ENCODE results near the gene MNX1. TPM values are rescaled to one million over a fixed set of nuclear protein-coding genes. Genes with fewer than 3 reads are reported as not detected.

The MNX1 gene
- total and polyA plus RNA-seq, 9 of the 15 experiments (the other 6 are each of a cell fraction or from before 2014, with no cell fraction given), result 0.15 to 8.0 (median 1.4) TPM

DNA sequence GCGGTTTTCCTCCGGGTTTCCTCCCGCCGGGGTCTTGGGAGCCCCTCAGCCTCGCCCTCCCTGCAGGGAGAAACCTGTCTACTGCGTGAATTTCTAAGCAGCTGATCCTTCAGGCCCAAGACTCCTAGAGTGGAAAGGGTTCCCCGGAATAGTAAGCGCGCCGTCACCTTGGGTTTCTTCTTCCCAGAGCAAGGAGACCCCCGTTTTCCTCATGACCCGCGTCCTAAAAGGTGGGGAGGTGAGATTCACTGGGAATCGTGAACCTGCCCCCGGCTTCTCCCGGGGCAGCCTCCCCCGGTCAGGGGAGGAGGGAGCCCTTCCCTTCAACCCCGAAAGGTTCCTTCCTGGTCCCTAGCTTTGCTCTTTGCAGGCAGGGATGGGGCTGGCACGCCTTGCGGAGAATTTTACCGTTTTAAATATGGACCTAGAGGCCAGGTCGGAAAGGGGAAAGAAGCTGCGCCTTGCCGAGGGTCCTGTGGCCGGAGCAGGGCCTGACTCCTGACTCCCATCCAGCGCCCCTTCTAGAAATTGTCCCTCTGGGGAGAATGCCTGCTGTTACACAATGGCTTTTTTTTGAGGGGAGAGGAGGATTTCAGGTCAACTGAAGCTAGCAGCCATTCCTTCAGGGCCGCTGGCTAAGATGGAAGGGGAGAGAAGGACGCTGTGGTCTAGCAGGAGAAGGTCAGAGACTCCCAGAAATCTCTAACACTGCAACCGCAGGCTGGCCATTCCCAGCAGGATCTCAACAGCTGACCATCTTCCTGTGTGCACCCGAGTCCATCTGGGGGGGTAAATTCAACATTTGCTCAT is 11.6 kb upstream of the MNX1 start:
- Histone ChIP-seq H3K36me3 (ENCODE audit: control insufficient read depth, insufficient read depth, low read length) (no peaks in the 10 kb centered on the region), H3K27ac (ENCODE audit: extremely low read depth, low read depth, low read length) (no peak overlapping the region), H3K79me2 (ENCODE audit: control insufficient read depth, insufficient read depth, low read length) (no peaks in the 10 kb centered on the region), H3K4me1 (replicated peaks in 1 of 2; ENCODE audit: control insufficient read depth in 2 of 2, insufficient read depth in 2 of 2, low read length in 2 of 2) (peaks cover 0 to 36% of the 10 kb centered on the region in 2 experiments; a peak in 3 of 5 replicates), H4K20me1 (replicated peaks; ENCODE audit: control insufficient read depth, insufficient read depth, low read length) (0 out of 2 replicates have a peak, but pooled peaks cover 5% of the 10 kb centered on the region), H3K9me3 (replicated peaks; ENCODE audit: control insufficient read depth, insufficient read depth, low read depth, low read length) (no peaks in the 10 kb centered on the region), H2AFZ (ENCODE audit: low read depth, low read length) (no peak overlapping the region), H3K9ac (ENCODE audit: insufficient read depth in 1 of 2, low read depth in 2 of 2, low read length in 2 of 2) (no peak overlapping the region), H3K4me2 (ENCODE audit: insufficient read depth, low read length) (no peak overlapping the region), H3K9me1 (ENCODE audit: control insufficient read depth, insufficient read depth, low read length) (no peaks in the 10 kb centered on the region), H3K27me3 (ENCODE audit: control insufficient read depth in 2 of 2, insufficient read depth in 2 of 2, low read length in 2 of 2) (peaks cover 70 to 82% of the 10 kb centered on the region in 2 experiments), H3K4me3 (no peak overlapping the region)
- intact Hi-C loops (cut with micrococcal nuclease), result no loop called here
- WGBS (ENCODE audit: insufficient coverage, low coverage, missing lambda C conversion rate), result 16% methylated on average over 30 of the region's 30 CpGs
- CTCF ChIA-PET (ENCODE audit: low intra/inter-chr PET ratio), result no interaction called here
- ATAC-seq (no peak), FAIRE-seq (no peak), DNase-seq (ENCODE audit: extremely low read depth in 1 of 4, low spot score in 3 of 4) (no peak)
- POLR2A ChIA-PET, result interaction anchor here (0.5 to 2.4 kb wide), 6 partner anchors 8 to 1663 kb away, joined by 3 to 11 read pairs (median 3); partner anchors contain the start of gene MNX1
- in situ Hi-C loops (cut with MboI), result no loop called here
- BruUV-seq (replicated peaks), result no TSS peak
- TF ChIP-seq ZSCAN29 (IDR thresholded peaks at IDR 0.05), result no peak
- TF ChIP-seq ZNF830 (CRISPR knock-in tag; IDR thresholded peaks at IDR 0.05), result no peak
- no peak for TF ChIP-seq KAT7 (CRISPR knock-in tag; IDR thresholded peaks at IDR 0.05; ENCODE audit: borderline replicate concordance)
- TF ChIP-seq, protein P1, sequence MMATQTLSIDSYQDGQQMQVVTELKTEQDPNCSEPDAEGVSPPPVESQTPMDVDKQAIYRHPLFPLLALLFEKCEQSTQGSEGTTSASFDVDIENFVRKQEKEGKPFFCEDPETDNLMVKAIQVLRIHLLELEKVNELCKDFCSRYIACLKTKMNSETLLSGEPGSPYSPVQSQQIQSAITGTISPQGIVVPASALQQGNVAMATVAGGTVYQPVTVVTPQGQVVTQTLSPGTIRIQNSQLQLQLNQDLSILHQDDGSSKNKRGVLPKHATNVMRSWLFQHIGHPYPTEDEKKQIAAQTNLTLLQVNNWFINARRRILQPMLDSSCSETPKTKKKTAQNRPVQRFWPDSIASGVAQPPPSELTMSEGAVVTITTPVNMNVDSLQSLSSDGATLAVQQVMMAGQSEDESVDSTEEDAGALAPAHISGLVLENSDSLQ (IDR thresholded peaks at IDR 0.05), result no peak
- no peak for TF ChIP-seq WHSC1 (IDR thresholded peaks at IDR 0.05; ENCODE audit: low read length)
- TF ChIP-seq ZNF232 (CRISPR knock-in tag; IDR thresholded peaks at IDR 0.05), result no peak
- TF ChIP-seq ZNF282 (CRISPR knock-in tag; IDR thresholded peaks at IDR 0.05), result no peak
- no peak for TF ChIP-seq FUS (optimal IDR thresholded peaks at IDR 0.05; ENCODE audit: low read depth, low read length)
- TF ChIP-seq SNIP1 (IDR thresholded peaks at IDR 0.05; ENCODE audit: low read depth), result no peak
- TF ChIP-seq SAFB (IDR thresholded peaks at IDR 0.05; ENCODE audit: borderline replicate concordance, low read depth, low read length), result no peak
- no peak for TF ChIP-seq ZNF57 (CRISPR knock-in tag; IDR thresholded peaks at IDR 0.05)
- TF ChIP-seq NFE2 (IDR thresholded peaks at IDR 0.05; ENCODE audit: low read depth), result no peak
- no peak for TF ChIP-seq MYBL2 (IDR thresholded peaks at IDR 0.05; ENCODE audit: low read depth)
- no peak for TF ChIP-seq MYBL2 (CRISPR knock-in tag; IDR thresholded peaks at IDR 0.05; ENCODE audit: borderline replicate concordance)
- no peak for TF ChIP-seq KAT8 (IDR thresholded peaks at IDR 0.05; ENCODE audit: low read depth)
- no peak for TF ChIP-seq C11orf30 (IDR thresholded peaks at IDR 0.05; ENCODE audit: low read depth)
- TF ChIP-seq, protein P2, sequence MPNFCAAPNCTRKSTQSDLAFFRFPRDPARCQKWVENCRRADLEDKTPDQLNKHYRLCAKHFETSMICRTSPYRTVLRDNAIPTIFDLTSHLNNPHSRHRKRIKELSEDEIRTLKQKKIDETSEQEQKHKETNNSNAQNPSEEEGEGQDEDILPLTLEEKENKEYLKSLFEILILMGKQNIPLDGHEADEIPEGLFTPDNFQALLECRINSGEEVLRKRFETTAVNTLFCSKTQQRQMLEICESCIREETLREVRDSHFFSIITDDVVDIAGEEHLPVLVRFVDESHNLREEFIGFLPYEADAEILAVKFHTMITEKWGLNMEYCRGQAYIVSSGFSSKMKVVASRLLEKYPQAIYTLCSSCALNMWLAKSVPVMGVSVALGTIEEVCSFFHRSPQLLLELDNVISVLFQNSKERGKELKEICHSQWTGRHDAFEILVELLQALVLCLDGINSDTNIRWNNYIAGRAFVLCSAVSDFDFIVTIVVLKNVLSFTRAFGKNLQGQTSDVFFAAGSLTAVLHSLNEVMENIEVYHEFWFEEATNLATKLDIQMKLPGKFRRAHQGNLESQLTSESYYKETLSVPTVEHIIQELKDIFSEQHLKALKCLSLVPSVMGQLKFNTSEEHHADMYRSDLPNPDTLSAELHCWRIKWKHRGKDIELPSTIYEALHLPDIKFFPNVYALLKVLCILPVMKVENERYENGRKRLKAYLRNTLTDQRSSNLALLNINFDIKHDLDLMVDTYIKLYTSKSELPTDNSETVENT (CRISPR knock-in tag; IDR thresholded peaks at IDR 0.05), result no peak
- no peak for TF ChIP-seq GATAD2B (IDR thresholded peaks at IDR 0.05; ENCODE audit: borderline replicate concordance)
- no peak for TF ChIP-seq ZNF212 (CRISPR knock-in tag; IDR thresholded peaks at IDR 0.05)
